Testis (tissue), 3 donors: ENCODE measurements around the gene MCRS1. TPM values are rescaled to one million over a fixed set of nuclear protein-coding genes. Genes with fewer than 3 reads are reported as not detected.
"Not testable (repeated sequence)": the region's sequence is repeated elsewhere in the genome, so short reads cannot be mapped to it uniquely, and the experiment has no call there.

Source experiments
- DNase-seq: peaks from one replicate; pipeline ENCODE4 v3.0.0-alpha.2; 2019
- H3K27ac ChIP-seq, 2 donors: fragments of 200-600 bp; sonication (generic); one replicate each; pipeline ENCODE4 v1.5.1; 2019
- H3K27me3 ChIP-seq: fragments of 200-600 bp; sonication (generic); one replicate; pipeline ENCODE4 v1.5.1; 2019
- H3K36me3 ChIP-seq: fragments of 200-600 bp; sonication (generic); one replicate; pipeline ENCODE4 v1.5.1; 2017; ENCODE audit warnings: low read depth; ENCODE audit errors: missing control alignments
- H3K4me1 ChIP-seq: fragments of 200-600 bp; sonication (generic); one replicate; pipeline ENCODE4 v1.5.1; 2019
- H3K4me3 ChIP-seq, 2 donors: fragments of 200-600 bp; sonication (generic); one replicate each; pipeline ENCODE4 v1.5.1; 2017 to 2019
- H3K9me3 ChIP-seq: fragments of 200-600 bp; sonication (generic); one replicate; pipeline ENCODE4 v1.5.1; 2017
- POLR2A ChIP-seq: fragments of 450-650 bp; IDR thresholded peaks from one replicate; pipeline ENCODE4 v1.6.1; 2017; ENCODE audit warnings: antibody characterized with exemption, mild to moderate bottlenecking, moderate library complexity
- WGBS, 2 donors: methylation state at CpG; one replicate each; pipeline ENCODE4 v1.1.5; 2018; 5-methylcytosine and 5-hydroxymethylcytosine counted together
- intact Hi-C: fragments of 100-400 bp; cut with DNase I; formaldehyde crosslinking; loops from one replicate; pipeline ENCODE4 v1.15.1; 2023; ENCODE audit warnings: low total_unique reads
- polyA plus RNA-seq: library from polyadenylated mRNA; stranded (reverse); fragments of 350-450 nt; fragmentation: Illumina TruSeq; extraction: RNeasy Lipid Tissue Mini Kit (QIAGEN cat#74804); gene quantifications from one replicate; pipeline ENCODE4 v1.2.3, GENCODE V29; 2014; ENCODE audit warnings: low read depth, low replicate concordance; ENCODE audit not compliant: insufficient read depth
- total RNA-seq, 2 donors: library from RNA; depleted of rRNA; stranded (reverse); fragments of >200 nt; gene quantifications; one replicate each; pipeline ENCODE4 v1.2.3, GENCODE V29; 2016
- TF ChIP-seq, protein P1 (sequence below), 3 experiments: fragments of 450-650 bp in 2 of 3; fragments of 200-600 bp in 1 of 3; sonication (generic) in 1 of 3; IDR thresholded peaks; one replicate each; pipeline ENCODE4 v1.5.1; 2016 to 2019; ENCODE audit warnings: antibody characterized with exemption in 3 of 3, mild to moderate bottlenecking in 2 of 3, moderate library complexity in 1 of 3

MCRS1 gene
- total and polyA plus RNA-seq, 3 donors from 2014 or later, result 95.8 to 105 (median 104) TPM

DNA sequence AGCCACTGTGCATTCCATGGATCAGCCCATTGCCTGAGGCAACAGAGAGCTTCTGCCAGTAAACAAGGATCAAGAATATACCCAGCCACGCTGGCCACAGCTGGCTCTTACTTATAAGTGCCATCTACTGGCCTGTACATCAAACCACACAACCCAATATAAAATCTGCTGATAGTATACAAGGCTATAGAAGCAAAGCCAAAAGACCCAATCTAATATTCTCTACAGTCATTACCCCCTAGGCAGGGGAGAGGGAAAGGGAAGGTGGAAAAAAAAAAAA lies 41.9 kb upstream of the MCRS1 start:
- Histone ChIP-seq H3K4me1 (no peaks in the 10 kb centered on the region), H3K27me3 (no peaks in the 10 kb centered on the region), H3K9me3 (no peaks in the 10 kb centered on the region), H3K36me3 (no peaks in the 10 kb centered on the region), H3K4me3 (no peak overlapping the region), H3K27ac (no peak overlapping the region)
- 96 to 100% methylated on average over 1 of the region's 1 CpG for WGBS, 2 donors
- intact Hi-C loops, result no loop called here
- no peak for DNase-seq
- no peak for TF ChIP-seq POLR2A
- TF ChIP-seq, protein P1, sequence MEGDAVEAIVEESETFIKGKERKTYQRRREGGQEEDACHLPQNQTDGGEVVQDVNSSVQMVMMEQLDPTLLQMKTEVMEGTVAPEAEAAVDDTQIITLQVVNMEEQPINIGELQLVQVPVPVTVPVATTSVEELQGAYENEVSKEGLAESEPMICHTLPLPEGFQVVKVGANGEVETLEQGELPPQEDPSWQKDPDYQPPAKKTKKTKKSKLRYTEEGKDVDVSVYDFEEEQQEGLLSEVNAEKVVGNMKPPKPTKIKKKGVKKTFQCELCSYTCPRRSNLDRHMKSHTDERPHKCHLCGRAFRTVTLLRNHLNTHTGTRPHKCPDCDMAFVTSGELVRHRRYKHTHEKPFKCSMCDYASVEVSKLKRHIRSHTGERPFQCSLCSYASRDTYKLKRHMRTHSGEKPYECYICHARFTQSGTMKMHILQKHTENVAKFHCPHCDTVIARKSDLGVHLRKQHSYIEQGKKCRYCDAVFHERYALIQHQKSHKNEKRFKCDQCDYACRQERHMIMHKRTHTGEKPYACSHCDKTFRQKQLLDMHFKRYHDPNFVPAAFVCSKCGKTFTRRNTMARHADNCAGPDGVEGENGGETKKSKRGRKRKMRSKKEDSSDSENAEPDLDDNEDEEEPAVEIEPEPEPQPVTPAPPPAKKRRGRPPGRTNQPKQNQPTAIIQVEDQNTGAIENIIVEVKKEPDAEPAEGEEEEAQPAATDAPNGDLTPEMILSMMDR (IDR thresholded peaks at IDR 0.05), result no peak

DNA sequence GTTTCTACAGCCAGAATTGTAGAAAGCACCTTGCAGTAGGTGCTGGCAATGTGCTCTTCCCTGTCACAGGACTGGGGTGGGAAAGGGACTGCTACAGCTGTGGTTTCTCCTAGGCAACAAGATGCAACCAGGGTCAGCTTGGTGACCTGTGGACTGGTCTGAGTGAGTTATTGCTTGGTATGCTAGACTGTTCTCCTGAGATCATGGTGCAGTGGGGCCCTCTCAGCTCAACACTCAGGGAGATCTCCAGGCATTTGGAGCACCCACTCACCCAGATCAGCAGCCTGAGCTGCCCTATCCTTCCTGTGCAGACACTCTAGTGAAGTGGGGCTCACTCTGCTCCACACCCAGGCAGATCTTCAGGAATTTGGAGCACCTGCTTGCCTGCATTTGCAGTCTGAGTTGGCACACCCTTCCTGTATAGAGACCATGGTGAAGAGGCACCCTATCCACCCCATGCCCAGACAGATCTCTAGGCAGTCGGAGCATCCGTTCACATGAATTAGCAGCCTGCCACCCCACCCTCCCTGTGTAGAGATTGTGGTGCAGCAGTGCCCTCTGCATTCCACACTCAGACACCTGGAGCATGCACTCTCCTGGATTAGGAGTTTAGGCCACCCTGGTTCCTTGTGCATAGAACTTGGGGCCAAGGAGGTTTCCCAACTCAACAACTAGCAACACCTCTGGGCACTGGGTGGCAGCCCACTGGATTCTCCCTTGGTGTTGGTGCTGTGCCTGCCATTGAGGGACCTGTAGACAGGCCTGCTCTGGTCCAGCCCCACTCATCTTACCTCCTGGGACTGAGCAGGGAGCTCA lies 41.3 kb upstream of the MCRS1 start:
- no peaks in the 10 kb centered on the region for H3K27me3 ChIP-seq
- no peaks in the 10 kb centered on the region for H3K9me3 ChIP-seq
- no peaks in the 10 kb centered on the region for H3K36me3 ChIP-seq
- intact Hi-C loops, result no loop called here
- no peak for DNase-seq
- no peak overlapping the region for H3K4me3 ChIP-seq
- H3K4me1 ChIP-seq, result no peaks in the 10 kb centered on the region
- no peak overlapping the region for H3K27ac ChIP-seq
- TF ChIP-seq POLR2A, result no peak
- TF ChIP-seq, protein P1 (IDR thresholded peaks at IDR 0.05), result no peak
- 85 to 92% methylated on average over 2 of the region's 2 CpGs for WGBS, 2 donors

DNA sequence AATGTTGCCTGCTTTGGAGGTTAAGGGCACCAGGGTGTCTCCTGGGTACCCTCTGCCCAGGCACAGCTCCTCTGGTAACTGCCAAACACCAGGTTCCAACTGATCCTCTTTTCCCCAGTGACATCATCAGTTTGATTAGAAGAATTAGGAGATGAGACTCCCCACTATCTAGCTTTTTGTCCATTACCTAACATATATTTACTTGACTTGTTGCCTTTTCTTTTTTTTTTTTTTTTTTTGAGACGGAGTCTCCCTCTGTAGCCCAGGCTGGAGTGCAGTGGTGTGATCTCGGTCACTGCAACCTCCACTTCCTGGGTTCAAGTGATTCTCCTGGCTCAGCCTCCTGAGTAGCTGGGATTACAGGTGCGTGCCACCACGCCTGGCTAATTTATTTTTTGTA lies 37.6 kb upstream of the MCRS1 start, which contains the start of gene FAM186B:
Gene FAM186B (minus strand): TSS at position 101 of the 400 bp plus-strand sequence. CDS start 162 bp downstream, outside the sequence.
- H3K4me3 ChIP-seq, H3K9me3 ChIP-seq, H3K27me3 ChIP-seq, H3K4me1 ChIP-seq, H3K36me3 ChIP-seq, intact Hi-C loops, H3K27ac ChIP-seq, DNase-seq: not testable (repeated sequence)
- 95 to 97% methylated on average over 4 of the region's 4 CpGs for WGBS, 2 donors

DNA sequence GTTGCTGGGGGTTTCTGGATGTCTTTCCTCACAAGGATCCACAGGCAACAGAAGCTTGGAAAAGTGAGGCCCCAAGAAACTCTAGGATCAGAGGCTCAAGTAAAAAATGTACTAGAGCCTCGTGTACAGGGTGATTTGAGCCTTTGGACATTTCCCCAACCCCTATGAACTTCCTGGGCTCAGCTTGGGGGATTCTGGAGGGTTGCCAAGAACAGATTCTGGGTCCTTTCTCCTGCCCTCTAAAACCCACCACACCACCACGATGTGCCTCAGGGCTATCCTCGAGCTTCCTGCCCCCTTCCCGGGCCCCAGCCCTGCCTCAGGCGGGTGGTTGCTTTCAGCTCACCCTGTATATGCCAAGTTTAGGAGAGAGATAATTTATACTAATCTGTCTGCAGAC lies 36.9 kb upstream of the MCRS1 start:
- WGBS, 2 donors, result 54 to 73% methylated on average over 5 of the region's 5 CpGs
- intact Hi-C loops, result no loop called here
- no peak overlapping the region for H3K4me3 ChIP-seq

DNA sequence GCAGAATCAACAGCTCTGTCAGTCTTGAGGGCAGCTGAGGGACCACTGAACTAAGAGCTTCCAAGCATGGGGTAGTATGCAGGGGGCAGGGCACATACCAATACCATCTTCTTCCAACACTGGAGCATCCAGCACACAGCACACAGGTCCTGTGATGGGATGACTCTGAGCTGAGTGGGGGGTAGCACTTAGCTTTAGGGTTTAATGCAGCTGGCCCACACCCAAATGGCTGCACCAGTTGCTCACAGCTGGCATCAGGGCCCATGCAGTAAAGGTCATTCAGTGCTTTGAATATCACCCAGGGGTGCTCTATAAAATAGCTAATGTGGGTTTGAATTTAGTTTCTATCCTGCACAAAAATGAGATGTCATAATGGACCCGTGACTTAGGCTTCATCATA lies 35.8 kb upstream of the MCRS1 start:
- no peak overlapping the region for H3K4me3 ChIP-seq
- no peak overlapping the region for H3K27ac ChIP-seq
- H3K4me1 ChIP-seq, result no peaks in the 10 kb centered on the region
- no peak for DNase-seq
- H3K9me3 ChIP-seq, result no peaks in the 10 kb centered on the region
- intact Hi-C loops, result no loop called here
- 100% methylated on average over 1 of the region's 1 CpG for WGBS, 2 donors
- TF ChIP-seq POLR2A, result no peak
- TF ChIP-seq, protein P1 (IDR thresholded peaks at IDR 0.05), result no peak
- H3K27me3 ChIP-seq, result no peaks in the 10 kb centered on the region
- no peaks in the 10 kb centered on the region for H3K36me3 ChIP-seq

More for the DNA sequence above, 36.9 kb upstream of the MCRS1 start:
- Histone ChIP-seq H3K27ac (no peak overlapping the region), H3K36me3 (no peaks in the 10 kb centered on the region), H3K4me1 (no peaks in the 10 kb centered on the region), H3K27me3 (no peaks in the 10 kb centered on the region), H3K9me3 (no peaks in the 10 kb centered on the region)
- DNase-seq, result no peak
- TF ChIP-seq POLR2A, result no peak
- TF ChIP-seq, protein P1 (IDR thresholded peaks at IDR 0.05), result no peak
